Measurements from ENCODE around the gene SORCS3.

SORCS3 gene

GRCh38 chr10:105206616-105207015, 565.5 kb downstream of the SORCS3 start:
- no peaks in the 10 kb centered on the region for H3K9me3 ChIP-seq (ENCODE audit: insufficient read depth, low read length)

GRCh38 chr10:105207476-105207995, 566.4 kb downstream of the SORCS3 start:
- Histone ChIP-seq H3K36me3 (ENCODE audit: low read length) (no peaks in the 10 kb centered on the region), H3K79me2 (ENCODE audit: insufficient read depth, low read length) (no peaks in the 10 kb centered on the region), H3K27ac (ENCODE audit: low read depth, low read length) (no peak overlapping the region), H3K27me3 (ENCODE audit: low read length) (no peaks in the 10 kb centered on the region), H3K9ac (ENCODE audit: low read length) (no peak overlapping the region), H3K4me3 (ENCODE audit: insufficient read depth, low read length, poor library complexity, severe bottlenecking) (no peak overlapping the region), H2AFZ (ENCODE audit: low read depth, low read length, severe bottlenecking) (no peak overlapping the region), H3K9me3 (ENCODE audit: insufficient read depth, low read length) (no peaks in the 10 kb centered on the region), H4K20me1 (ENCODE audit: low read depth, low read length) (no peaks in the 10 kb centered on the region), H3K9me2 (replicated peaks; ENCODE audit: insufficient read depth, low read length) (no peaks in the 10 kb centered on the region), H3K4me2 (ENCODE audit: low read depth, low read length, poor library complexity, severe bottlenecking) (no peak overlapping the region), H3F3A (ENCODE audit: insufficient read depth) (no peaks in the 10 kb centered on the region)
- TF ChIP-seq CTCF (IDR thresholded peaks at IDR 0.05; ENCODE audit: insufficient read depth, low read length, poor library complexity, severe bottlenecking) (no peak), EZH2phosphoT487 (conservative IDR thresholded peaks at IDR 0.05; ENCODE audit: low read length) (no peak)

More at GRCh38 chr10:105206616-105207015, 565.5 kb downstream of the SORCS3 start:
- Histone ChIP-seq H3K4me2 (ENCODE audit: low read depth, low read length, poor library complexity, severe bottlenecking) (no peak overlapping the region), H3K36me3 (ENCODE audit: low read length) (no peaks in the 10 kb centered on the region), H3K27me3 (ENCODE audit: low read length) (no peaks in the 10 kb centered on the region), H3K9ac (ENCODE audit: low read length) (no peak overlapping the region), H3K9me2 (replicated peaks; ENCODE audit: insufficient read depth, low read length) (no peaks in the 10 kb centered on the region), H3K27ac (ENCODE audit: low read depth, low read length) (no peak overlapping the region), H3F3A (ENCODE audit: insufficient read depth) (no peaks in the 10 kb centered on the region), H2AFZ (ENCODE audit: low read depth, low read length, severe bottlenecking) (no peak overlapping the region), H4K20me1 (ENCODE audit: low read depth, low read length) (no peaks in the 10 kb centered on the region), H3K79me2 (ENCODE audit: insufficient read depth, low read length) (no peaks in the 10 kb centered on the region), H3K4me3 (ENCODE audit: insufficient read depth, low read length, poor library complexity, severe bottlenecking) (no peak overlapping the region)
- no peak for TF ChIP-seq EZH2phosphoT487 (conservative IDR thresholded peaks at IDR 0.05; ENCODE audit: low read length)
- no peak for TF ChIP-seq CTCF (IDR thresholded peaks at IDR 0.05; ENCODE audit: insufficient read depth, low read length, poor library complexity, severe bottlenecking)

- no peak overlapping the region for H3K9ac ChIP-seq (ENCODE audit: low read length)
- TF ChIP-seq CTCF (IDR thresholded peaks at IDR 0.05; ENCODE audit: insufficient read depth, low read length, poor library complexity, severe bottlenecking), result no peak
- TF ChIP-seq EZH2phosphoT487 (conservative IDR thresholded peaks at IDR 0.05; ENCODE audit: low read length), result no peak
- H3F3A ChIP-seq (ENCODE audit: insufficient read depth), result no peaks in the 10 kb centered on the region
- H3K9me2 ChIP-seq (replicated peaks; ENCODE audit: insufficient read depth, low read length), result no peaks in the 10 kb centered on the region
- no peak overlapping the region for H2AFZ ChIP-seq (ENCODE audit: low read depth, low read length, severe bottlenecking)
- no peaks in the 10 kb centered on the region for H3K36me3 ChIP-seq (ENCODE audit: low read length)
- no peaks in the 10 kb centered on the region for H3K27me3 ChIP-seq (ENCODE audit: low read length)
- H3K79me2 ChIP-seq (ENCODE audit: insufficient read depth, low read length), result no peaks in the 10 kb centered on the region
- H3K4me2 ChIP-seq (ENCODE audit: low read depth, low read length, poor library complexity, severe bottlenecking), result no peak overlapping the region
- H3K9me3 ChIP-seq (ENCODE audit: insufficient read depth, low read length), result no peaks in the 10 kb centered on the region
- no peak overlapping the region for H3K27ac ChIP-seq (ENCODE audit: low read depth, low read length)
- no peaks in the 10 kb centered on the region for H4K20me1 ChIP-seq (ENCODE audit: low read depth, low read length)
- no peak overlapping the region for H3K4me3 ChIP-seq (ENCODE audit: insufficient read depth, low read length, poor library complexity, severe bottlenecking)
Observed at GRCh38 chr10:105210546-105210945, 569.5 kb downstream of the SORCS3 start.
